Keratinocyte (primary cell): ENCODE results near the gene KATNB1. TPM values are rescaled to one million over a fixed set of nuclear protein-coding genes. Genes with fewer than 3 reads are reported as not detected.

Source experiments
- DNase-seq: peaks from one replicate; pipeline ENCODE4 v3.0.0-alpha.2; 2011; ENCODE audit warnings: low read depth, missing footprints, low spot score
- FAIRE-seq: peaks from 2 replicates; lab custom pipeline; 2011; peaks lifted over from hg19 to GRCh38; lab: Jason Lieb, UNC
- H2AFZ ChIP-seq: 2 replicates; pipeline ENCODE4 v1.6.0; 2012; ENCODE audit warnings: low read length, control low read depth, inconsistent platforms; ENCODE audit not compliant: control insufficient read depth
- H3K27ac ChIP-seq: 2 replicates; pipeline ENCODE4 v1.5.1; 2011; ENCODE audit warnings: low read length; ENCODE audit not compliant: control insufficient read depth, insufficient read depth
- H3K27me3 ChIP-seq: 3 replicates; pipeline ENCODE4 v1.6.0; 2011; ENCODE audit warnings: low read length; ENCODE audit not compliant: control insufficient read depth, insufficient read depth; ENCODE audit errors: extremely low read depth
- H3K36me3 ChIP-seq, 2 experiments: 2 replicates in 1 of 2; 3 replicates in 1 of 2; pipeline ENCODE4 v1.5.1; 2011; ENCODE audit warnings: low read length in 2 of 2, mild to moderate bottlenecking in 1 of 2; ENCODE audit not compliant: control insufficient read depth in 2 of 2, insufficient read depth in 2 of 2; ENCODE audit errors: extremely low read depth in 1 of 2
- H3K4me1 ChIP-seq: 3 replicates; pipeline ENCODE4 v1.5.1; 2011; ENCODE audit warnings: low read length; ENCODE audit not compliant: control insufficient read depth, insufficient read depth; ENCODE audit errors: extremely low read depth
- H3K4me2 ChIP-seq: 3 replicates; pipeline ENCODE4 v1.6.0; 2011; ENCODE audit warnings: low read depth, low read length; ENCODE audit not compliant: control insufficient read depth, insufficient read depth; ENCODE audit errors: extremely low read depth
- H3K4me3 ChIP-seq, 3 experiments: fragments of 200-600 bp in 1 of 3; sonication (generic) in 1 of 3; 2 replicates in 2 of 3; 3 replicates in 1 of 3; pipeline ENCODE4 v1.5.1; 2011 to 2016; ENCODE audit warnings: low read length in 3 of 3, mild to moderate bottlenecking in 3 of 3, control low read depth in 2 of 3, inconsistent platforms in 1 of 3, low read depth in 1 of 3, mixed read lengths in 1 of 3, mixed run types in 1 of 3, moderate library complexity in 1 of 3; ENCODE audit not compliant: control insufficient read depth in 2 of 3, insufficient read depth in 2 of 3; ENCODE audit errors: extremely low read depth in 1 of 3
- H3K79me2 ChIP-seq: 2 replicates; pipeline ENCODE4 v1.6.0; 2012; ENCODE audit warnings: low read length; ENCODE audit not compliant: control insufficient read depth, insufficient read depth
- H3K9ac ChIP-seq: 3 replicates; pipeline ENCODE4 v1.6.0; 2011; ENCODE audit warnings: low read length; ENCODE audit not compliant: control insufficient read depth, insufficient read depth; ENCODE audit errors: extremely low read depth
- H3K9me1 ChIP-seq: 3 replicates; pipeline ENCODE4 v1.6.0; 2011; ENCODE audit warnings: low read length; ENCODE audit not compliant: control insufficient read depth, insufficient read depth; ENCODE audit errors: extremely low read depth
- H3K9me3 ChIP-seq: 2 replicates; pipeline ENCODE4 v1.5.1; 2012; ENCODE audit warnings: low read depth, low read length; ENCODE audit not compliant: control insufficient read depth
- H4K20me1 ChIP-seq: 3 replicates; pipeline ENCODE4 v1.6.0; 2011; ENCODE audit warnings: low read length; ENCODE audit not compliant: control insufficient read depth, insufficient read depth; ENCODE audit errors: extremely low read depth
- EZH2 ChIP-seq: IDR thresholded peaks from one replicate; pipeline ENCODE4 v1.6.1; 2012; ENCODE audit warnings: inconsistent platforms, mild to moderate bottlenecking, low read length, moderate library complexity
- dilution Hi-C: fragments of 300-500 bp; cut with MboI; formaldehyde crosslinking; loops from one replicate; pipeline ENCODE4 v1.7.0; 2020; ENCODE audit warnings: low sequenced_read_pairs; ENCODE audit not compliant: extremely low pct_ligation_motif_present
- polyA plus RNA-seq, 5 experiments: library from polyadenylated mRNA; depleted of rRNA in 3 of 5; stranded (reverse) in 3 of 5; stranded (forward) in 1 of 5; unstranded in 1 of 5; fragments of >200 nt; gene quantifications; 1 replicate in 1 of 5; 2 replicates in 3 of 5; 3 replicates in 1 of 5; pipeline versions ENCODE4 v1.2.1 to v1.2.3, GENCODE V29; 2011 to 2012; ENCODE audit warnings: missing spikeins in 2 of 5, low read depth in 1 of 5, low replicate concordance in 1 of 5
- TF ChIP-seq, protein P1 (sequence below), 3 experiments: IDR thresholded peaks in 1 of 3; conservative IDR thresholded peaks in 1 of 3; optimal IDR thresholded peaks in 1 of 3; 2 replicates in 2 of 3; 3 replicates in 1 of 3; pipeline versions ENCODE3 to v1.5.1; 2011; ENCODE audit warnings: low read length in 3 of 3, mild to moderate bottlenecking in 3 of 3, moderate library complexity in 2 of 3, control low read depth in 1 of 3, inconsistent platforms in 1 of 3; ENCODE audit not compliant: insufficient read depth in 2 of 3; ENCODE audit errors: extremely low read depth in 1 of 3

Gene KATNB1
- polyA plus RNA-seq, 1 donor (not counting 4 experiments of a cell fraction or from before 2014, with no cell fraction given): 18.9 TPM

DNA sequence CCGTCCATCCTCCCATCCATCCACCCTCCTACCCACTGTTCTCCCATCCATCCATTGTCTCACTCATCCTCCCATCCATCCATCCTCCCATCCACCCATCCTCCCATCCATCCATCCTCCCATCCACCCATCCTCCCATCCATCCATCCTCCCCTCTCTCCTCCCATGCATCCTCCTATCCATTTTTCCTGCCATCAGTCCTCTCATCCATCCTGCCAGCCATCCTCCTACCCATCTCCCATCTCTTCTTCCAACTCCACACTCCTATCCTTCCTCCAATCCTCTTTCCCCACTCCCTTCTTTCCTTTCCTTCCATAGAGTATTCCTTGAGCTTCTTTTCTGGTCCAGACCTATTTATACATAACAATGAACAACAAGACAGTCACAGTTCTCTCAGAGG lies 28.9 kb upstream of the KATNB1 start:
- no peak overlapping the region for H2AFZ ChIP-seq
- no peak for DNase-seq
- H3K27me3 ChIP-seq: peaks cover 4% of the 10 kb centered on the region

DNA sequence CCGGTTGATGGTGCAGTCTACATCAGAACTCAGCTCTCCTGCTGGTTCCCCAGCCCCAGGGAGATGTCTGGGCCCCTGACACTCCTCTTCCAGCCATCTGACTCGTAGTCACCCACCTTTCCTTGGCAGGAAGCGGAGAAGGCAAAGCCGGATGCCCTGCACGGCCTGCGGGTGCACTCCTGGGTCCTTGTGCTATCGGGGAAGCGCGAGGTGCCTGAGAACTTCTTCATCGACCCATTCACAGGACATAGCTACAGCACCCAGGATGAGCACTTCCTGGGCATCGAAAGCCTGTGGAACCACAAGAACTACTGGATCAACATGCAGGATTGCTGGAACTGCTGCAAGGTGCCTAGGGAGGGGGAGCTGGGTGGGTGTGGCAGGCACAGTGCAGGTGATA lies 28.2 kb upstream of the KATNB1 start:
- H4K20me1 ChIP-seq: no peaks in the 10 kb centered on the region
- H3K4me1 ChIP-seq: no peaks in the 10 kb centered on the region
- no peak overlapping the region for H3K27ac ChIP-seq
- no peaks in the 10 kb centered on the region for H3K36me3 ChIP-seq
- H3K79me2 ChIP-seq: no peaks in the 10 kb centered on the region
- no peak overlapping the region for H3K9ac ChIP-seq
- dilution Hi-C loops: no loop called here
- no peak for FAIRE-seq
- H3K4me2 ChIP-seq: no peak overlapping the region
- H2AFZ ChIP-seq: no peak overlapping the region
- H3K27me3 ChIP-seq: peaks cover 4% of the 10 kb centered on the region
- no peaks in the 10 kb centered on the region for H3K9me1 ChIP-seq
- no peak for DNase-seq
- H3K4me3 ChIP-seq: no peak overlapping the region
- no peaks in the 10 kb centered on the region for H3K9me3 ChIP-seq
- TF ChIP-seq EZH2: no peak
- TF ChIP-seq, protein P1, sequence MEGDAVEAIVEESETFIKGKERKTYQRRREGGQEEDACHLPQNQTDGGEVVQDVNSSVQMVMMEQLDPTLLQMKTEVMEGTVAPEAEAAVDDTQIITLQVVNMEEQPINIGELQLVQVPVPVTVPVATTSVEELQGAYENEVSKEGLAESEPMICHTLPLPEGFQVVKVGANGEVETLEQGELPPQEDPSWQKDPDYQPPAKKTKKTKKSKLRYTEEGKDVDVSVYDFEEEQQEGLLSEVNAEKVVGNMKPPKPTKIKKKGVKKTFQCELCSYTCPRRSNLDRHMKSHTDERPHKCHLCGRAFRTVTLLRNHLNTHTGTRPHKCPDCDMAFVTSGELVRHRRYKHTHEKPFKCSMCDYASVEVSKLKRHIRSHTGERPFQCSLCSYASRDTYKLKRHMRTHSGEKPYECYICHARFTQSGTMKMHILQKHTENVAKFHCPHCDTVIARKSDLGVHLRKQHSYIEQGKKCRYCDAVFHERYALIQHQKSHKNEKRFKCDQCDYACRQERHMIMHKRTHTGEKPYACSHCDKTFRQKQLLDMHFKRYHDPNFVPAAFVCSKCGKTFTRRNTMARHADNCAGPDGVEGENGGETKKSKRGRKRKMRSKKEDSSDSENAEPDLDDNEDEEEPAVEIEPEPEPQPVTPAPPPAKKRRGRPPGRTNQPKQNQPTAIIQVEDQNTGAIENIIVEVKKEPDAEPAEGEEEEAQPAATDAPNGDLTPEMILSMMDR (optimal IDR thresholded peaks at IDR 0.05 in 1 of 3, IDR thresholded peaks at IDR 0.05 in 1 of 3, conservative IDR thresholded peaks at IDR 0.05 in 1 of 3; ENCODE audit: extremely low read depth in 1 of 3, insufficient read depth in 2 of 3, low read length in 3 of 3): no peak

More for the DNA sequence above, 28.9 kb upstream of the KATNB1 start:
- no peaks in the 10 kb centered on the region for H3K9me1 ChIP-seq
- FAIRE-seq: no peak
- H3K4me2 ChIP-seq: no peak overlapping the region
- no peak overlapping the region for H3K4me3 ChIP-seq
- no peaks in the 10 kb centered on the region for H3K9me3 ChIP-seq
- TF ChIP-seq, protein P1 (optimal IDR thresholded peaks at IDR 0.05 in 1 of 3, IDR thresholded peaks at IDR 0.05 in 1 of 3, conservative IDR thresholded peaks at IDR 0.05 in 1 of 3; ENCODE audit: extremely low read depth in 1 of 3, insufficient read depth in 2 of 3, low read length in 3 of 3): no peak
- no peak for TF ChIP-seq EZH2
- H3K9ac ChIP-seq: no peak overlapping the region
- dilution Hi-C loops: no loop called here
- H3K27ac ChIP-seq: no peak overlapping the region
- H3K36me3 ChIP-seq: no peaks in the 10 kb centered on the region
- no peaks in the 10 kb centered on the region for H4K20me1 ChIP-seq
- H3K4me1 ChIP-seq: no peaks in the 10 kb centered on the region
- H3K79me2 ChIP-seq: no peaks in the 10 kb centered on the region
